Endodermal cell (in vitro differentiated cells): ENCODE measurements around the gene SHISA9. TPM values are rescaled to one million over a fixed set of nuclear protein-coding genes. Genes with fewer than 3 reads are reported as not detected.

ENCODE experiments used
- DNase-seq: peaks from one replicate; pipeline ENCODE4 v3.0.0-alpha.2; 2017
- H3K27ac ChIP-seq: 2 replicates; pipeline ENCODE4 v1.5.1; 2013; ENCODE audit warnings: mild to moderate bottlenecking, low read depth, low read length, moderate library complexity
- H3K27me3 ChIP-seq: 2 replicates; pipeline ENCODE4 v1.6.1; 2013; ENCODE audit warnings: mild to moderate bottlenecking, low read length, moderate library complexity; ENCODE audit not compliant: insufficient read depth, control insufficient read depth, poor library complexity, severe bottlenecking
- H3K36me3 ChIP-seq: 2 replicates; pipeline ENCODE4 v1.7.0; 2013; ENCODE audit warnings: mild to moderate bottlenecking, low read length, moderate library complexity; ENCODE audit not compliant: control insufficient read depth, insufficient read depth
- H3K4me1 ChIP-seq: one replicate; pipeline ENCODE4 v1.7.0; 2013; ENCODE audit warnings: low read length; ENCODE audit not compliant: control insufficient read depth, insufficient read depth
- H3K4me3 ChIP-seq: 2 replicates; pipeline ENCODE4 v1.5.1; 2013; ENCODE audit warnings: mild to moderate bottlenecking, low read length, moderate library complexity
- H3K9ac ChIP-seq: 2 replicates; pipeline ENCODE4 v1.6.1; 2013; ENCODE audit warnings: mild to moderate bottlenecking, low read length, moderate library complexity; ENCODE audit not compliant: poor library complexity, severe bottlenecking; ENCODE audit errors: extremely low read depth
- H3K9me3 ChIP-seq: 2 replicates; pipeline ENCODE4 v1.6.1; 2013; ENCODE audit warnings: mild to moderate bottlenecking, low read length, moderate library complexity; ENCODE audit not compliant: control insufficient read depth
- H3K27ac Mint-ChIP-seq: 2 replicates; pipeline ENCODE4 v1.8.0; 2020; ENCODE audit warnings: mixed read lengths
- H3K27me3 Mint-ChIP-seq: 2 replicates; pipeline ENCODE4 v1.8.0; 2021; ENCODE audit warnings: mild to moderate bottlenecking, mixed read lengths; ENCODE audit not compliant: insufficient read depth
- H3K36me3 Mint-ChIP-seq: 2 replicates; pipeline ENCODE4 v1.8.0; 2020; ENCODE audit warnings: low read depth, mixed read lengths
- H3K4me1 Mint-ChIP-seq: 2 replicates; pipeline ENCODE4 v1.8.0; 2020; ENCODE audit warnings: mixed read lengths
- H3K4me3 Mint-ChIP-seq: 2 replicates; pipeline ENCODE4 v1.8.0; 2020; ENCODE audit warnings: mild to moderate bottlenecking, moderate library complexity, mixed read lengths
- H3K9me3 Mint-ChIP-seq: 2 replicates; pipeline ENCODE4 v1.8.0; 2020; ENCODE audit warnings: mild to moderate bottlenecking, mixed read lengths
- CTCF ChIP-seq: fragments of 200-600 bp; sonication (generic); conservative IDR thresholded peaks from 2 replicates; pipeline ENCODE4 v1.5.0; 2021; ENCODE audit warnings: antibody characterized with exemption, mild to moderate bottlenecking
- WGBS, 2 experiments: methylation state at CpG; one replicate each; pipeline versions ENCODE4 v1.1.5 to v1.1.7; 2013; ENCODE audit warnings: missing lambda C conversion rate in 2 of 2, mixed read lengths in 1 of 2; ENCODE audit not compliant: insufficient coverage in 1 of 2, insufficient read length in 1 of 2; 5-methylcytosine and 5-hydroxymethylcytosine counted together
- total RNA-seq, 2 donors: library from RNA; stranded (reverse); fragmentation: NEBNext Ultra II Directional in 1 of 2; extraction: Animal tissue kit (Norgen Biotek cat#: 25700) in 1 of 2; gene quantifications; 2 replicates in 1 of 2; 3 replicates in 1 of 2; pipeline ENCODE4 v1.2.1, GENCODE V29; 2021

SHISA9 gene
- total RNA-seq, 2 donors from 2014 or later: 5.2 to 27.8 TPM

- Histone ChIP-seq H3K9me3 (peaks cover 45% of the 10 kb centered on the region), H3K27ac (no peak overlapping the region), H3K9ac (no peak overlapping the region), H3K4me3 (no peak overlapping the region), H3K4me1 (no peaks in the 10 kb centered on the region), H3K36me3 (no peaks in the 10 kb centered on the region), H3K27me3 (no peaks in the 10 kb centered on the region)
- no peaks in the 10 kb centered on the region for H3K4me1 Mint-ChIP-seq
- peaks cover 30% of the 10 kb centered on the region for H3K9me3 Mint-ChIP-seq
- peaks cover 27% of the 10 kb centered on the region for H3K36me3 Mint-ChIP-seq
- DNase-seq: no peak
- no peak for TF ChIP-seq CTCF
- no peak overlapping the region for H3K4me3 Mint-ChIP-seq
- H3K27me3 Mint-ChIP-seq: no peaks in the 10 kb centered on the region
- no peak overlapping the region for H3K27ac Mint-ChIP-seq
These were observed 84.1 kb downstream of the SHISA9 start for GRCh38 chr16:12985516-12985915.

GRCh38 chr16:12988071-12988470 lies 86.7 kb downstream of the SHISA9 start:
- Histone ChIP-seq H3K4me3 (no peak overlapping the region), H3K36me3 (no peaks in the 10 kb centered on the region), H3K4me1 (no peaks in the 10 kb centered on the region), H3K27me3 (no peaks in the 10 kb centered on the region), H3K27ac (no peak overlapping the region), H3K9ac (no peak overlapping the region), H3K9me3 (peaks cover 29% of the 10 kb centered on the region)
- DNase-seq: no peak
- WGBS, 2 experiments: 96% methylated on average over 4 to 5 of the region's 5 CpGs
- no peak overlapping the region for H3K4me3 Mint-ChIP-seq
- H3K27me3 Mint-ChIP-seq: no peaks in the 10 kb centered on the region
- no peak for TF ChIP-seq CTCF
- no peak overlapping the region for H3K27ac Mint-ChIP-seq
- H3K9me3 Mint-ChIP-seq: peaks cover 18% of the 10 kb centered on the region
- H3K4me1 Mint-ChIP-seq: no peaks in the 10 kb centered on the region
- H3K36me3 Mint-ChIP-seq: peaks cover 17% of the 10 kb centered on the region

DNA sequence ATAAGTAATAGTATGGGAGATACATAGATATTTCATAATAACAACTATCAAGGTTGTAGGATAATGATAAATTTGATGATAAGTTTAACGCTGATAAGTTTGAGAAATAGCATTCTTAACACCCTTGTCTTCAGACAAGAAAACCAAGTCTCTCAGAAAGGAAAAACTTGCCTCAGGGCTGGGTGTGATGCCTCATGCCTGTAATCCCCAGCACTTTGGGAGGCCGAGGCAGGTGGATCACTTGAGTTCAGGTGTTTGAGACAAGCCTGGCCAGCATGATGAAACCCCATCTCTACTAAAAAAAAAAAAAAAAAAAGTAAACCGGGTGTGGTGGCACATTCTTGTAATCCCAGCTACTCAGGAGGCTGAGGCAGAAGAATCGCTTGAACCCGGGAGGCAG lies 90.7 kb downstream of the SHISA9 start:
- no peak overlapping the region for H3K27ac Mint-ChIP-seq
- H3K27ac ChIP-seq: no peak overlapping the region
- TF ChIP-seq CTCF: no peak
- no peak overlapping the region for H3K4me3 ChIP-seq
- peaks cover under 1% of the 10 kb centered on the region for H3K9me3 ChIP-seq
- no peak overlapping the region for H3K4me3 Mint-ChIP-seq
- no peak for DNase-seq
- no peak overlapping the region for H3K9ac ChIP-seq
- no peaks in the 10 kb centered on the region for H3K36me3 ChIP-seq
- WGBS, 2 experiments: 85% methylated on average over 5 of the region's 5 CpGs; no CpG with 5 or more reads in 1 of the 2 experiments
- H3K4me1 Mint-ChIP-seq: no peaks in the 10 kb centered on the region
- no peaks in the 10 kb centered on the region for H3K9me3 Mint-ChIP-seq
- peaks cover under 1% of the 10 kb centered on the region for H3K36me3 Mint-ChIP-seq
- no peaks in the 10 kb centered on the region for H3K4me1 ChIP-seq
- H3K27me3 Mint-ChIP-seq: no peaks in the 10 kb centered on the region
- no peaks in the 10 kb centered on the region for H3K27me3 ChIP-seq
